Choroid plexus epithelial cell (primary cell): Measurements from ENCODE around the gene VRTN.

ENCODE experiments used
- DNase-seq: peaks from one replicate; pipeline ENCODE4 v3.0.0-alpha.2; 2010; ENCODE audit warnings: low read depth
- H3K4me3 ChIP-seq: 2 replicates; pipeline ENCODE4 v1.5.1; 2011; ENCODE audit warnings: low read depth, mild to moderate bottlenecking, control low read depth, low read length, moderate library complexity
- CTCF ChIP-seq: conservative IDR thresholded peaks from 2 replicates; pipeline ENCODE4 v1.5.1; 2011; ENCODE audit warnings: low read depth, mild to moderate bottlenecking, control low read depth, inconsistent platforms, low read length, moderate library complexity

Gene VRTN

GRCh38 chr14:74400031-74400685 lies 51.9 kb downstream of the VRTN start:
- peak; percentile 52 for TF ChIP-seq CTCF
- peak; percentile 38 for DNase-seq

GRCh38 chr14:74400919-74401503 lies 52.7 kb downstream of the VRTN start:
- no peak for TF ChIP-seq CTCF
- H3K4me3 ChIP-seq = no peak overlapping the region
- DNase-seq = no peak

More at GRCh38 chr14:74400031-74400685, 51.9 kb downstream of the VRTN start:
- H3K4me3 ChIP-seq = no peak overlapping the region

- no peak overlapping the region for H3K4me3 ChIP-seq
- DNase-seq = no peak
- TF ChIP-seq CTCF = no peak
These were observed 53.4 kb downstream of the VRTN start for GRCh38 chr14:74401504-74402241.

- DNase-seq = no peak
- no peak for TF ChIP-seq CTCF
- H3K4me3 ChIP-seq = no peak overlapping the region
These were observed 54.4 kb downstream of the VRTN start for GRCh38 chr14:74402401-74403251.

GRCh38 chr14:74403619-74404417 lies 55.5 kb downstream of the VRTN start:
- no peak for DNase-seq
- TF ChIP-seq CTCF = no peak
- H3K4me3 ChIP-seq = no peak overlapping the region

- DNase-seq = no peak
- H3K4me3 ChIP-seq = no peak overlapping the region
- no peak for TF ChIP-seq CTCF
These were observed 56.2 kb downstream of the VRTN start for GRCh38 chr14:74404435-74404834.
